ENCODE results near the gene RTN4R.

Gene RTN4R

GRCh38 chr22:20217563-20217962 lies 50.6 kb downstream of the RTN4R start:
- TF ChIP-seq CTCF (IDR thresholded peaks at IDR 0.05), result no peak
- no peak for DNase-seq (ENCODE audit: low spot score)
- Histone ChIP-seq H3K27ac (no peak overlapping the region), H3K4me3 (no peak overlapping the region)

GRCh38 chr22:20216863-20217499 lies 51.1 kb downstream of the RTN4R start:
- Histone ChIP-seq H3K27ac (no peak overlapping the region), H3K4me3 (no peak overlapping the region)
- no peak for TF ChIP-seq CTCF (IDR thresholded peaks at IDR 0.05)
- no peak for DNase-seq (ENCODE audit: low spot score)

- no peak for TF ChIP-seq CTCF (IDR thresholded peaks at IDR 0.05)
- DNase-seq (ENCODE audit: low spot score), result no peak
- H3K27ac ChIP-seq, result no peak overlapping the region
- H3K4me3 ChIP-seq, result no peak overlapping the region
Observed at GRCh38 chr22:20215742-20216141, 52.4 kb downstream of the RTN4R start.

- Histone ChIP-seq H3K27ac (no peak overlapping the region), H3K4me3 (no peak overlapping the region)
- DNase-seq (ENCODE audit: low spot score), result no peak
- no peak for TF ChIP-seq CTCF (IDR thresholded peaks at IDR 0.05)
Observed at GRCh38 chr22:20214853-20215252, 53.3 kb downstream of the RTN4R start.

- no peak for DNase-seq (ENCODE audit: low spot score)
- no peak overlapping the region for H3K4me3 ChIP-seq
- no peak for TF ChIP-seq CTCF (IDR thresholded peaks at IDR 0.05)
- no peak overlapping the region for H3K27ac ChIP-seq
Observed at GRCh38 chr22:20213833-20214708, 54.0 kb downstream of the RTN4R start.

- no peak for TF ChIP-seq CTCF (IDR thresholded peaks at IDR 0.05)
- no peak overlapping the region for H3K27ac ChIP-seq
- no peak overlapping the region for H3K4me3 ChIP-seq
- no peak for DNase-seq (ENCODE audit: low spot score)
Observed at GRCh38 chr22:20212754-20213699, 55.1 kb downstream of the RTN4R start.

All from coronary artery (tissue), 2 donors.